Smooth muscle cell (in vitro differentiated cells): Measurements from ENCODE around the gene SPOCD1. TPM values are rescaled to one million over a fixed set of nuclear protein-coding genes. Genes with fewer than 3 reads are reported as not detected.

Source experiments
- DNase-seq: peaks from one replicate; lab custom pipeline; 2025; ENCODE audit not compliant: unreplicated experiment; lab: John Stamatoyannopoulos, UW
- H2AFZ ChIP-seq: fragments of 200-600 bp; sonication (generic); 2 replicates; pipeline ENCODE4 v1.6.0; 2016; ENCODE audit warnings: antibody characterized with exemption, low read depth, mild to moderate bottlenecking
- H3F3A ChIP-seq: fragments of 200-600 bp; sonication (generic); 2 replicates; pipeline ENCODE4 v1.6.0; 2017; ENCODE audit warnings: antibody characterized with exemption, low read depth
- H3K27ac ChIP-seq: fragments of 200-600 bp; sonication (generic); 2 replicates; pipeline ENCODE4 v1.5.1; 2016; ENCODE audit warnings: low read depth, mild to moderate bottlenecking
- H3K27me3 ChIP-seq: fragments of 200-600 bp; sonication (generic); 2 replicates; pipeline ENCODE4 v1.6.1; 2016; ENCODE audit warnings: low read depth, mild to moderate bottlenecking
- H3K36me3 ChIP-seq: fragments of 200-600 bp; sonication (generic); 2 replicates; pipeline ENCODE4 v1.5.1; 2016; ENCODE audit warnings: low read depth
- H3K4me1 ChIP-seq: fragments of 200-600 bp; sonication (generic); 2 replicates; pipeline ENCODE4 v1.5.1; 2016; ENCODE audit warnings: low read depth
- H3K4me2 ChIP-seq: fragments of 200-600 bp; sonication (generic); 2 replicates; pipeline ENCODE4 v1.6.0; 2016; ENCODE audit warnings: mild to moderate bottlenecking
- H3K4me3 ChIP-seq: fragments of 200-600 bp; sonication (generic); 2 replicates; pipeline ENCODE4 v1.5.1; 2016; ENCODE audit warnings: mild to moderate bottlenecking
- H3K79me2 ChIP-seq: fragments of 200-600 bp; sonication (generic); 2 replicates; pipeline ENCODE4 v1.6.0; 2016; ENCODE audit warnings: low read depth, mild to moderate bottlenecking
- H3K9ac ChIP-seq: fragments of 200-600 bp; sonication (generic); 2 replicates; pipeline ENCODE4 v1.6.0; 2016; ENCODE audit warnings: low read depth
- H3K9me3 ChIP-seq: fragments of 200-600 bp; sonication (generic); replicated peaks from 2 replicates; pipeline ENCODE4 v1.5.1; 2016; ENCODE audit warnings: low read depth
- H4K20me1 ChIP-seq: fragments of 200-600 bp; sonication (generic); 2 replicates; pipeline ENCODE4 v1.6.0; 2016; ENCODE audit warnings: low read depth
- CTCF ChIP-seq: fragments of 200-600 bp; sonication (generic); IDR thresholded peaks from 2 replicates; pipeline ENCODE4 v1.5.1; 2017; ENCODE audit warnings: borderline replicate concordance, mild to moderate bottlenecking, antibody characterized with exemption; ENCODE audit not compliant: insufficient read depth, poor library complexity, severe bottlenecking
- WGBS: methylation state at CpG from one replicate; pipeline ENCODE4 v1.1.7; 2016; ENCODE audit warnings: low lambda C conversion rate; 5-methylcytosine and 5-hydroxymethylcytosine counted together
- polyA plus RNA-seq: library from polyadenylated mRNA; unstranded; fragments of >200 nt; fragmentation: Nextera tagmentation; extraction: Ambion mirVana; gene quantifications from 2 replicates; pipeline ENCODE4 v1.2.1, GENCODE V29; 2016
- total RNA-seq: library from RNA; depleted of rRNA; stranded (reverse); fragments of >200 nt; gene quantifications from 2 replicates; pipeline ENCODE4 v1.2.3, GENCODE V29; 2014

The SPOCD1 gene
- total and polyA plus RNA-seq, 2 experiments from 2014 or later: 39.5 to 45.3 TPM

GRCh38 chr1:31793086-31793485 lies 22.7 kb downstream of the SPOCD1 start:
- WGBS: 95% methylated on average over 6 of the region's 6 CpGs
- Histone ChIP-seq H3F3A (peaks cover 11% of the 10 kb centered on the region), H2AFZ (no peak overlapping the region), H3K27me3 (no peaks in the 10 kb centered on the region), H4K20me1 (peaks cover 20% of the 10 kb centered on the region), H3K9ac (no peak overlapping the region), H3K79me2 (peaks cover 36% of the 10 kb centered on the region), H3K9me3 (no peaks in the 10 kb centered on the region), H3K4me2 (no peak overlapping the region), H3K4me1 (peaks cover 11% of the 10 kb centered on the region), H3K36me3 (no peaks in the 10 kb centered on the region), H3K4me3 (no peak overlapping the region), H3K27ac (no peak overlapping the region)
- no peak for DNase-seq
- TF ChIP-seq CTCF: no peak

DNA sequence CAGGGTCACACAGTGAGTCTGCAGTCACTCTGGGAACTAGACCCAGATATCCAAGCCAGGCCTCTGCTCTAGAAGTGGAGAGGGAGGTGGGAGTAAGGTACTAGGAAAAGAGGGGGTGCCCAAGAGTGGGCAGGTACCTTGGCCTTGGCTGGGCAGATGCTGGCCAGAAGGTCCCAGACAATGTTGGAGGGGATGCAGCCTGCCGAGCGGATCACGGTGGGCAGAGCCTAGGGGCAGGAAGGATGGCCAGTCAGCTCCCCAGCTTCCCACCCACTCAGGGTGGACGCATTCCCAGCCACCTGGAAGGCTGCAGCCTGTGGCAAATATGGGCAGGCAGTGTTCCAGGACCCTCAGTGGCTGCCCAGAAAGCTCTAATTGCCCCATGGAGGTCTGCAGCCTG lies 23.3 kb downstream of the SPOCD1 start:
- peaks cover 11% of the 10 kb centered on the region for H3F3A ChIP-seq
- WGBS: 94% methylated on average over 4 of the region's 4 CpGs
- H3K4me3 ChIP-seq: no peak overlapping the region
- no peak overlapping the region for H2AFZ ChIP-seq
- no peak overlapping the region for H3K9ac ChIP-seq
- no peak overlapping the region for H3K4me2 ChIP-seq
- H3K27me3 ChIP-seq: no peaks in the 10 kb centered on the region
- no peaks in the 10 kb centered on the region for H3K36me3 ChIP-seq
- H3K4me1 ChIP-seq: peaks cover 11% of the 10 kb centered on the region
- H3K9me3 ChIP-seq: no peaks in the 10 kb centered on the region
- DNase-seq: no peak
- TF ChIP-seq CTCF: no peak
- H3K27ac ChIP-seq: no peak overlapping the region
- H3K79me2 ChIP-seq: peaks cover 30% of the 10 kb centered on the region
- H4K20me1 ChIP-seq: peaks cover 20% of the 10 kb centered on the region

DNA sequence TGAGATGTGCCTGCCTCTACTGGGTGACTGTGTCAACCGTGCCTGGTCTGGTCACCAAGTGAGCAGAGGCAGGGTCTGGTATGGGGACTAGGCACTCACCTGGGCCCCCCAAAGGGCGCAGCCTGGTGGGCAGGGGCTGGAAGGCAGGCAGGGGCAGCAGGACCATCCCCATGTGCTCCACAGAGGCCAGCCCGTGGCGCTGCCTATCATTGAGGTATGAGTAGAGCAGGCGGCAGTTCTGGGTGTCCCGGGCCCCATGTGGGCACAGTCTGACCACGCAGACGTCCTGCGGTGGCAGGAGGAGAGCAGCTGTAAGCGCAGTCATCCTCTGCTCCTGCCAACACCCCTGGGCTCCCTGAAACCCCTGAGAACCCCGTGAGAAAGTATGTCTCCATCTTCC lies 23.7 kb downstream of the SPOCD1 start:
- 93% methylated on average over 11 of the region's 11 CpGs for WGBS
- Histone ChIP-seq H3K79me2 (peaks cover 26% of the 10 kb centered on the region), H3K4me1 (peaks cover 7% of the 10 kb centered on the region), H4K20me1 (peaks cover 20% of the 10 kb centered on the region), H3K27ac (no peak overlapping the region), H3K9me3 (no peaks in the 10 kb centered on the region), H3K4me2 (no peak overlapping the region), H3K36me3 (no peaks in the 10 kb centered on the region), H3K27me3 (no peaks in the 10 kb centered on the region), H3K9ac (no peak overlapping the region), H3K4me3 (no peak overlapping the region), H3F3A (peaks cover 11% of the 10 kb centered on the region), H2AFZ (no peak overlapping the region)
- TF ChIP-seq CTCF: no peak
- no peak for DNase-seq

- no peaks in the 10 kb centered on the region for H3K36me3 ChIP-seq
- WGBS: 95% methylated on average over 13 of the region's 13 CpGs
- H3K27ac ChIP-seq: no peak overlapping the region
- H3K79me2 ChIP-seq: peaks cover 18% of the 10 kb centered on the region
- no peak for TF ChIP-seq CTCF
- no peak overlapping the region for H3K9ac ChIP-seq
- no peak overlapping the region for H3K4me2 ChIP-seq
- peaks cover 11% of the 10 kb centered on the region for H3F3A ChIP-seq
- no peak overlapping the region for H2AFZ ChIP-seq
- H3K27me3 ChIP-seq: no peaks in the 10 kb centered on the region
- H3K9me3 ChIP-seq: no peaks in the 10 kb centered on the region
- H4K20me1 ChIP-seq: peaks cover 17% of the 10 kb centered on the region
- H3K4me1 ChIP-seq: peaks cover 6% of the 10 kb centered on the region
- no peak overlapping the region for H3K4me3 ChIP-seq
- DNase-seq: no peak
Observed at GRCh38 chr1:31791131-31791858, 24.5 kb downstream of the SPOCD1 start.
